Measurements from ENCODE around the gene AWAT1.
"Not testable (repeated sequence)": the region's sequence is repeated elsewhere in the genome, so short reads cannot be mapped to it uniquely, and the experiment has no call there.

Gene AWAT1

DNA sequence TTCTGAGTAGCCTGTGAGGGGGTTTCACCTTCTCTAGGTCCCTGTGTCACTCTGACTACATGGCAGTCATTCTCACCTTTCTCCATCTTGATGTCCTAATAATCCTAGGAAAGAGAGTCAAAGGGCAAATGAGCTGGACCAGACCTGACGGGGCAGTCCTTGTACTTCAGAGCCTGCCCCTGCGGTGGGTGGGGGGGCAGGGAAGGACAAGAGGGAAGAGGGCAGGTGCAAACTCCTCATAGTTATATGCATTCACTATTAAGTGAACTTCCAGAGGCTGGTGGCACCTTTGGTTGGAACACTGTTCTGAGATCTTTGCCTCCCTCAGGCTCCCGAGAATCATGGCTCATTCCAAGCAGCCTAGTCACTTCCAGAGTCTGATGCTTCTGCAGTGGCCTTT is at the start of gene AWAT1:
Gene AWAT1, plus strand, starts transcription at position 301 of the 400 bp plus-strand sequence. Its CDS starts 41 bp downstream, at position 342.
- DNase-seq, result no peak

- no peak for DNase-seq
These were observed 44.2 kb upstream of the AWAT1 start for GRCh38 chrX:70190225-70190624.

GRCh38 chrX:70196961-70197720 is 37.3 kb upstream of the AWAT1 start:
- no peak for DNase-seq

GRCh38 chrX:70201732-70202131 is 32.7 kb upstream of the AWAT1 start:
- no peak for DNase-seq

DNA sequence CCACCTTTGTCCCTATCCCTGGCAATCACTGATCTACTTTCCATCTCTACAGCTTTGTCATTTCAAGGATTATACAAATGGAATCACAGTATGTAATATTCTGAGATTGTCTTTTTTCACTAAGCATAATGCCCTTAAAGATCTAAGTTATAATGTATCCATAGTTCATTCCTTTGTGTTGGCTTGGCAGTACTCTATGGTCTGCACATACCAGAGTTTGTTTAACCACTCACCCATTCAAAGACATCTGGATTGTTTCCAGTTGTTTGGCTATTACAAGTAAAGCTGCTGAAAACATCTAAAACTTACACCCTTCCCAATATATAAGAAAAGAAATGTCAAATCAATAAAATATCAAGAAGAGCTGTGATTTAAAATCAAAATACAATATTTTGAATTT is 26.0 kb upstream of the AWAT1 start:
- peak; percentile 9 for DNase-seq

- not testable (repeated sequence) for DNase-seq
These were observed 24.9 kb upstream of the AWAT1 start for GRCh38 chrX:70209570-70209969.

DNA sequence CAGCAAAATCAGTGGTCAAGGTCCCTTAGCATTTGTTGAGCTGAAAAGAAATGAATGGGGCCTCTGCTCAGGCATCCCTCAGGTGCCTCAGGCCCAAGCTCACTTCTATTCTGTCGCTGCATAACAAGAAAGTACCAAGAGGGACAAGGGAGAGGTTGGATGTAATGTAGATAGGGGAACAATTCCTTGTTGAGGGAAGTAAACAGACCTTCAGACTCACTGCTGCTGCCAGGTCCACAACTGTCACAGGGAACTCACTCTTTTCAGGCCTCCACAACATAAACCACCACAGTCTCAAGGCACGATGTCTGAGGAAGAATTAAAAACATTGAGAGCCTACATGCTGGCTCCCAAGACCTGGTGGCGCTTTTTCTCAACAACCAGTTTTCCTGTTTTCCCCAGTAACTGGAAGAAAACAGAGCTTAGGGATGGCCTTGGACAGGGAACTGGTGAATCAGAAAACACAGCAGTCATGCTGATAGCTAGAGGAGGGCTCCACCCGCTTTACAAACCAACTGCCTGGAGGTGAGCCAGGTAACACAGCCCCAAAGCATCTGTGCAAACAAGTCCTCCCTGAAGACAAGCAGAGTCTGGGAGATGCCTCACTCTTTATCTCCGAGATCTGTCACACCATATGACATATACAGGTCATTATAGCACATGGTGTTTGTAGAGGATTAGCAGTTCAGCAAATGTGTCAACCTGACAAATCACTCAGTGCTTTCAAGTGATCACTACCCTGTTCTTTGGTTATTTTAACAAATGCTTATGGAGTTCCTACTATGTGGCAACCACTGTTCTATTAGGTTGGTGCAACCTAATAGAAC is 14.3 kb upstream of the AWAT1 start:
- DNase-seq, result peak; percentile 31

- no peak for DNase-seq
These were observed 8.4 kb upstream of the AWAT1 start for GRCh38 chrX:70226048-70226447.

DNA sequence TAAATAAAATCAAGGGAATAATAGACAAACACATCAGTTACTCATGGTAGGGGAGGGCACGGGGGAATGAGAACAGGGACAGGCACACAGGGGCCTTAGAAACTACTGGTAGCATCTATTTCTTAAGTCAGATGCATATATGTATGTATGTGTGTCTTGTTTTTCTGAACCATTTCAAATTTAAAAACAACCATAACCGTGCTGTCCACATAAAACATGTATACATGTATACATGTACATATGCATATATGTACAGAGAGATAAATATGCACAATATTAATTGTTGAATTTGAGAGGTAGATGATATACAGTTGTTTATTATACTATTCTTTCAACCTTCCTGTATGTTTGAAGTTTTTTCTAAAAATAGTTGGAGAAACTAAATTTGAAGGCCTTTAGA is 7.8 kb upstream of the AWAT1 start:
- DNase-seq, result no peak

DNA sequence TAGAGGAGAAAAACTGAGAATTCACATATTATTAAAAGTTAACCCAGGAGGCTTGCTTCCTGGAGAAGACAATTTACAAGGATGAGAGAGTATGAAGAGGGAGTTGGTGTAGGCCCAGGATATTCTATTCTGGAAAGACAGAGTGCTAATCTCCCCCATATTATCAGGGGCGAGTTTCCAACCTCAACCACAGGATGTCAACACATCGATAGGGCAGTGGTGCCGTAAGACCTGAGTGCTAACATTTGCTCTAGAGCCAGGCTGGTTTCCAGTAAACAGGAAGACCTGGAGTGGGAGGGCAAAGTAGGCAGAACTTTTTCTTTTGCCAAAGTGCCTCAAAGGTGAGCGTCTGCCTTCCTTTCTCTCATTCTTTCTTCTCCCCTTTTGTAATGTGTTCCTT is 2.8 kb upstream of the AWAT1 start:
- no peak for DNase-seq

DNA sequence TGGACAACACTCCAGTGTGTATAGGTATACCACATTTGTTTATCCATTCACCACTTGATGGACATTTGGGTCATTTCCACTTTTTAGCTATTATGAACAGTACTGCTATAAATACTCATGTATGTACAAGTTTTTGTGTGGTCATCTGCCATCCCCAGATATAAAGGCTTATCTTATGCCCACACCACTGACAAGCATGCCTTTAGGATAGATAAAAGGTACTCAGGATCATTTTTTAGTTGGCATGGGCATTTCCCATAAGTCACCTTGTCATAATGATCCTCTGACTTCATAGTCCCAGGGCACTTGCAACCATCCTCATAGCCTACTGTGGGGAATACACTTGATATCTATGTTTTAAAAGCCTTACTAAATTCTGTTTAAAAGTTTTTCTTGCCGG is 6.3 kb downstream of the AWAT1 start:
- DNase-seq, result no peak

GRCh38 chrX:70241501-70241900 is 7.0 kb downstream of the AWAT1 start:
- DNase-seq, result no peak

DNA sequence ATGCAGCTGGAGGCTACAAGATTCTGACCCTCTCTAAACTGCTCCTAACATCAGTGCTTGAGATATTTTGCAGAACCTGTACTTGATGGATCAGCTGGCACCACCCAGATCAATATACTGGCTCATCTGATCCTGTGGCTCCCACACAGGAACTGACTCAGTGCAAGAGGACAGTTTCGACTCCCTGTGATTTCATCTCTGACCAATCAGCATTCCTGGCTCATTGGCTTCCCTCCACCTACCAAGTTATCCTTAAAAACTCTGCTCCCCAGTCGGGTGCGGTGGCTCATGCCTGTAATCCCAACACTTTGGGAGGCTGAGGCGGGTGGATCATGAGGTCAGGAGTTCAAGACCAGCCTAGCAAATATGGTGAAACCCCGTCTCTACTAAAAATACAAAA is 9.1 kb downstream of the AWAT1 start:
- DNase-seq, result not testable (repeated sequence)

- DNase-seq, result no peak
These were observed 10.4 kb downstream of the AWAT1 start for GRCh38 chrX:70244881-70245280.

DNA sequence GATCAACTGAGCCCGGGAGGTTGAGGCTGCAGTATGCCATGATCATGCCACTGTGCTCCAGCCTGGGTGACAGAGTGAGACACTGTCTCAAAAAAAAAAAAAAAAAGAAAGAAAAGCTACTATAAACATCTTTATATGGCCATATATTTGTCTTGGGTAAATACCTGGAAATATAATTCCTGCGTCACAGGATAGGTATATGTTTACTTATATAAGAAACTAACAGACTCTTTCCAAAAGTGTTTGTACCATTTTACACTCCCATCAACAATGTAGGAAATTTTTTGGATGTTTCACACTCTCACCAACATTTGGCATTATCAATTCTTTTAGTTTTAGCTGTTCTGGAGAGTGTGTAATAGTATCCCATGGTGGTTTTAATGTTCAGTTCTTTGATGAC is 12.8 kb downstream of the AWAT1 start:
- no peak for DNase-seq

- DNase-seq, result no peak
These were observed 18.0 kb downstream of the AWAT1 start for GRCh38 chrX:70252491-70252890.

DNA sequence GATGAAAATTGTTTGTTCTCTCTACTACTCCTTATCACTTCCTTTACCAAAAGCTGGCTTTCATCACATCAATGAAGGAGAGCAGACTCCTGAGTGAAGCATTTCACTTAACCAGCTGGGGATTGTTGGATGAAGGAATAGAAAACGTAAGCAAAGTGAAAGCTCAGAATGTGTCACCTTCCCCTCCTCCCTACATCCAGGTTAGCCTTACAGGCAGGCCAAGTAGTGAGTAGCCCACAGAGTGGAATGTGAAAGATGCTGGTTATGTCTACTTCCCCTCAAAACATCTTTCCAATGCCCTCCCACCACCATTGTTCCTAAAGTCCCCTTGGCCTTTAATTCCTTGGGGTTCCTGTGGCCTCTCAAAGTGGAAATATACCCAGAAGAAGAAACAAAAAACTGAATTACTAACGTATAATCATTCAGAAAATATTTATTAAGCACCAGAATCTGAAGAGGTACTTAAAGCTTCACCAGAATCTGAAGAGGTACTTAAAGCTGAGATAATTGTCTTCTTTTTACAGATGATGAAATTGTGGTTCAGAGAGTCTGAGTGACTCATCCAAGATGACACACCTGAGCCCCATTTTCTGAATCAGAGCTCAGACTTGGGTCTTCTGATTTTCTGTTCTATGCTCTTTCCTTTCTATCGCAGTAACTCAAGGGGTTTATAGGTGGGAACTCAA is 19.1 kb downstream of the AWAT1 start:
- DNase-seq, result no peak

DNA sequence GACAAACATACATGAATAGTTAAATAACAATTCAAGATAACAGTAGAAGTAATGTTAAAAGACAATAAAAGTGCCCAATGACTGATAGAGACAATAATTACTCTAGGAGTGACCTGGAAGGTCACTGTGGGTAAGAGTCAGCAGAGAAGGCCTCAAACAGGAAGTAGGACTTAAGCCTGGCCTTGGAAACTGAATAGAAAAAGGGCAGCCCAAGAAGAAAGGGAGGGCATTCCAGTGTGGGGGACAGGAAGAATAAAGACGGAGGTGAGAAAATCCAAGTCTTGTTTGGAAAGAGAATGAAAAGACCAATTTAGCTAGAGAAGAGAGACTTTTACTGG is 19.6 kb downstream of the AWAT1 start:
- no peak for DNase-seq

- no peak for DNase-seq
These were observed 20.5 kb downstream of the AWAT1 start for GRCh38 chrX:70254909-70255308.

DNA sequence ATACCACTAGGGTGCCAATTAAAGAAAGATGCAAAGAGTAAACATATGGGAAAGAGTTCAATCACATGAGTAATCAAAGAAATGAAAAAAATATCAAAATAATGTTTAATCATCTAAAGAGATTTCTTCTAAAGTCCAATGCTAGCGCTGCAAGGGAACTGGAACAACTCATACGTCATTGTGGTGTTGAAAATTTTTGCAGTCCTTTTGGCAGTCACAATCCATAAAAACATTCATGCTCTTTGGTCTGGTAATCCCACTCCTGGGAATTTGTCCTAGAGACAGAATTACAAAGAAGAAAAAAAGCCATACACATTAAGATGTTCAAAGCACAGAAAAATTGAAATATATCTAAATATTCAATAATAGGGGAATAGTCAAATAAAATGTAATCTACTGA is 21.0 kb downstream of the AWAT1 start:
- DNase-seq, result no peak

GRCh38 chrX:70257423-70258288 is 23.2 kb downstream of the AWAT1 start:
- DNase-seq, result no peak

GRCh38 chrX:70260104-70260503 is 25.6 kb downstream of the AWAT1 start, which contains the start of gene P2RY4:
TSS of gene P2RY4 (minus strand) at chrX:70260204. CDS start at chrX:70259624, 580 bp downstream.
- DNase-seq, result no peak
